NCI-H460 (cell line): Measurements from ENCODE around the gene ZMIZ1. TPM values are rescaled to one million over a fixed set of nuclear protein-coding genes. Genes with fewer than 3 reads are reported as not detected.

ENCODE experiments used
- DNase-seq: peaks from one replicate; pipeline ENCODE4 v3.0.0-alpha.2; 2016; ENCODE audit warnings: low read depth; ENCODE audit errors: extremely low read depth
- total RNA-seq: library from RNA; depleted of rRNA; stranded (reverse); fragments of >200 nt; shearing (Covaris generic); gene quantifications from 2 replicates; pipeline ENCODE4 v1.2.3, GENCODE V29; 2014

Gene ZMIZ1
- total RNA-seq, 1 experiment from 2014 or later: 33.8 TPM

- DNase-seq: no peak
These were observed 46.5 kb downstream of the ZMIZ1 start for GRCh38 chr10:79115302-79115701.

GRCh38 chr10:79116368-79116767 lies 47.6 kb downstream of the ZMIZ1 start:
- no peak for DNase-seq

DNA sequence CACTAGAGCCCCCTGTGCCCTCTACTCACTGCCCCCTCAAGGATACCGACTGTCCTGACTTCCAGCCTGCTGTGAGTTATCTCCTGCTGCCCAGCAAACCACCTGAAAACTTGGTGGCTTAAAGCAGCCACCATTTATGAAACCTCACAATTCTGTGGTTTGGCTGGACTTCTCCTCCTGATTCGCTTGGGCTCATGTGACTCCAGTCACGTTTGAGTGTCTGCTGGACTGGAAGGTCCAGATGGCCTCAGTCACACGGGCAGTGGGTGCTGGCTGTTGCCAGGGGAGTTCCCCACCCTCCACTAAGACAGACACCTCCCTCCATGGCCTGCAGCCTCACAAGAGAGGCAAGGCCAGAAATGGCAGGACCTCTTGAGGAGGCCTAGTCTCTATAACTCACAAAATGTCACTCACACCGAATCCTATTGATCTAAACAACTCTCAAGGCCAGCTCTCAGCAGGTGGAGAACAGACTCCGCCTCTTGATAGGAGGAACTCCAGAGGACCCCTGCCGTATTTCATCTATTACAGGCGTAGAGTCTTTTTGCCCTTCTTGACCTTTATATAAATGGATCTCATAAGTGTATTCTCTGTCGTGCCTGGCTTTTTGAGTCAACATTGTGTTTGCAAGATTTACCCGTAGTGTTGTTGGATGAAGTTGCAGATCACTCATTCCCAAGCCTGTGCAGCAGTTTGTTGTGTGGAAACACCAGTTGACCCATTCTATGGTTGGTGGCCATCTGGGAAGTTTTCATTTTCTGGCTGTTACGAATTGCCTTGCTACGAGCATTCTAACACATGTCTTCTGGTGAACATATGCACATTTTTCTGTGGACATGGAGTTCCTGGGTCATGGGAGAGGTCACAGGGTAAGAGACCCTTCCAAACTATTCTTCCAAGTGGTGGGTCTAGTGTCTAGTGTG lies 48.3 kb downstream of the ZMIZ1 start:
- no peak for DNase-seq

- DNase-seq: no peak
These were observed 49.8 kb downstream of the ZMIZ1 start for GRCh38 chr10:79118286-79119202.

GRCh38 chr10:79119306-79119705 lies 50.5 kb downstream of the ZMIZ1 start:
- no peak for DNase-seq

DNA sequence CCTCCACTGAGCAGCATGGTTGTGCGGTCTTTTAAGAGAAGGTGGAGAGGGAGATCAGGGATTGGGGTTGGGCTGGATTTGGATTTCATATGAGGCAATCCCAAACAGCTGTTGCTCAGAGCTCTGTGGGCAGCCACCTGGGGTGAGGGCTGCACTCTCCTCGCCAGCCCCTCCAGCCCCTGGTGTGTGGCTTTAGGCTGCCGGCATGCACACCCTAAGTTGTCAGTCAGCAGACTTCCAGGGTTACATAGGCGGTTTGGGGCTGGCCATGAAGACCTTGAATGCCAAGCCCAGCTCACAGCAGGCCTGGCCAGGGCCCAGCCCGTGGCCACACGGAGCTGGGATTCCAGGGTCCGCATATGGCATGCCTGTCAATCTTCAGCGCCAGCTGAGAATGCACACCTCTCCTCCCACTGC lies 54.8 kb downstream of the ZMIZ1 start:
- DNase-seq: no peak

- DNase-seq: no peak
These were observed 55.3 kb downstream of the ZMIZ1 start for GRCh38 chr10:79124066-79124465.

DNA sequence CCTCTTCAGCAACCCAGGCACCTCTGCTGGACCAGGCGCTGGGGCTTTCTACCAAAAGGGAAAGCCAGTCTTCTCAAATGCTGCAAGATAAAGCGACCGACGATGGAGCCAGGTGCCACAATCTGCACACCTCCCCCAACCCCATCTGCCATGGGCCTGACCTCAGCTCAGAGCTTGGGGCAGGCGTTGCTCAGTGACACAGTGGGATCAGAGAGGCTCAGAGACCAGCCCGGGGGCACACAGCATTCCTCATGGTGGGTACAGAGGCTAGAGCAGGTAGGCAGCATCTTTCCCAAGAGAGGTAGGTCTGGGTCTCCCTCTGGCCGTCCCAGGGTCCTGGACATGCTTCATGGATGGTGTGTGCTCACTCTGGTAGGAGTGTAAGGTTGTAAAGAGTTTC lies 56.3 kb downstream of the ZMIZ1 start:
- no peak for DNase-seq

DNA sequence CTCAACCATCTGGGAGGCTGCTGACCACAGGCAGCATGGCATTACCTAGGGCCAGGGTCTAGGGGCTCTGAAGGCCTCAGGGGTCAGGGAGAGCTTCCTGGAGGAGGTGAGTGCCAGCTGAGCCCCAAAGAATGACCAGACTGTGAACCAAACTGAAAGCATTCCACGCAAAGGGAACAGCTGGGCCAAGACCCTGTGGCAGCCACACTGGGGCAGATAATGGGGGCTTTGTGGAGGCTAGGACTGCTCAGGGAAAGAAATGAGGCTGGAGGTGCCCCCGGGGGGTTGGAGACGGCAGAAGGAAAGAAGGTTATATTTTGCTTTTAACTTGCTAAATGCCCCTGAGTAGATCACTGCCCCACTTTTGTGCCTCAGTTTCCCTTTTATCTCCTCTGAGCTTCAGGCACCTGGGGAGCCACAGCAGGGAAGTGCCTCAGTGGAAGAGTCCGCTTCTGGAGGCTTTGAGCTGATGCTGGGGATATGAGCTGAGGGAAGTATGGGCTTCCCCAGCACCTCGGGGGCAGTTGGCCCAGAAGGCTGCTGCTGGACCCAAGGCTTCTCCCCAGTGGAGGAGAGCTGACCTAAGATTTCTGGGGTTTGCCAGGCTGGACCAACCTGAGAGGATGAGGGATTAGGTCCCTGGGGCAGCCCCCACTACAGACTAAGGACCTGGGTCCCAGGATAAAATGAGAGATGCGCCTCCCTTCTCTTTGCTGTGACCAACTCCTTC lies 57.8 kb downstream of the ZMIZ1 start:
- DNase-seq: no peak

GRCh38 chr10:79127151-79127961 lies 58.6 kb downstream of the ZMIZ1 start:
- peak; percentile 26 for DNase-seq

GRCh38 chr10:79128241-79128922 lies 59.6 kb downstream of the ZMIZ1 start:
- no peak for DNase-seq

DNA sequence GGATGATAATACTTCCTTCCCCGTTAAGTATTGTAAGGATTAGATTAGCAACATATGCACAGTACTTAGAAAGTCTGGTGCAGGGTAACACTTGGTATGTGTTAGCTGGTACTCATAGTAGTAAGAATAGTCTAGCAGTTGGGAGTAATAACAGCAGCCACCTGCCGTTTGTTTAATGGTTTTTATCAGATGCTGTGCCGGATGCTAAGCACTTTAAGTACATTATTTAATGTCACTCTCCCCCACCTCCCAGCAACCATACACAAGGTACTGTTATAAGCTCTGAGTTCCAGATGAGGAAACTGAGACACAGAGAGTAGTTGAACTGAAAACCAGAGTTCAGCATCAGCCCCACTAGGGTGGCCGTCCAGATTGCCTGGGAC lies 60.1 kb downstream of the ZMIZ1 start:
- DNase-seq: no peak

DNA sequence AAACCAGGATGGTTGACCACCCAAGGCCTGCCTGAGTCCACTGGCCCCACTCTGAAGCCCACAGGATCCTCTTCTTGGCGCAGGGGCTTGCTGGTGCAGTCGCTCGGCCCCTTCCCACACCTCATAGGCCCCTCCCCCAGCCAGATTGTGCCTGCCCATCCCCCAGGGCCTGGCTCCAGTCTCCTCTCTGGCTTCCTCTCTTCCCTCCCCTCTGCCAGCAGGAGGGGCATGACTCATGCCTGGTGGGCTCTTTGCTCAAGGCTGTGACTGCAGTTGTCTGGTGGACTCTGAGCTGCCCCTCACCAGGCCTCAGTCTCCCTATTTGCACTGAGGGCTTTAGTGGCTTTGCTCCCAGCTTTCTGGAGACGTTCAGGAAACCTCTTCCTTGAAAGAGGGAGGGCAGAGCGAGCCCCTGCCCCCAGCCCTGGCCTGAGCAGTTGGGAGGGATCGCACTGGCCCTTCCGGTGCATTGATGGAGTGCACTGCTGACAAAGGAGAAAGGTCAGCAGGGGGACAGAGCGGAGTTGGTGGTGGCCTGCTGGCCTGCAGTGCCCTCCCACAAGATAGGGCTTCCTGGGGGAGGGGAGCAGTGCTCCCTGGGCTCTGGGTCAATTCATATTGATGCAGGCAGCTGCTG lies 60.7 kb downstream of the ZMIZ1 start:
- no peak for DNase-seq

DNA sequence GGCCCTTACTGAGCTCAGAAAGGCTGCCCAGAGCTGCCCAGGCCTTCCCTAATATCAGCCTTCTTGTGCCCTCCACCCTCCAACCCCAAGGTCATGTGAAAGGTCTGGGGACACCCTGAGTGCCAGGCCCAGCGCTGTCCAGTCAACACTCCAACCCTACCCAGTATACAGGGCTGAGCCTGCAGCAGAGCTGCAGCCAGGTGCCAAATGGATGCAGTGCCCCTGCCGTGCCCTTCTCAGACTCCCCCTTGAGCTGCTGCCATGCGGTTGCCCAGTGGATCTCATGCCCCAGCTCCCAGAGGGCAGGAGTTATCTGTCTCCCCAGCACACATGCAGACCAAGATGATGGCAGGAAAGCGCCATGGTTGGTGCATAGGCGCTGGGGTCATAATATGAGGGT lies 61.5 kb downstream of the ZMIZ1 start:
- DNase-seq: no peak

DNA sequence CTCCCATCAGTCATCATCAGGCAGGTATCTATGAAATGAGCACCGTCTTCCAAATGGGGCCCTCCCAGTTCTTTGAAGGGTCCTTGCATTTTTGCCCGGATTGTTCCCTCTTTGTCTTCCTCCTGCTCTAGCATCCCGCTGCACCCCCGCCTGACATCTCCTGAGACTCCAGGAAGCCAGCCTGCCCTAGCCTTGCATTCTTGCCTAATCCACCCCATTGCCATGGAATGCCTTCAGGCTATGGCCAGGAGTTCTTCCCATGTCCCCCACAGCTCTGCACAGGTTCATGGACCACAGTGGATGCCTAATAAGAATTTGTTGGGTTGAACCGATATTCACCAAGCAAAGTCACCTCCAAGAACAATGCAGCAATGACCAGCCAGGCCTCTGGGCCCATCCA lies 62.1 kb downstream of the ZMIZ1 start:
- DNase-seq: no peak

DNA sequence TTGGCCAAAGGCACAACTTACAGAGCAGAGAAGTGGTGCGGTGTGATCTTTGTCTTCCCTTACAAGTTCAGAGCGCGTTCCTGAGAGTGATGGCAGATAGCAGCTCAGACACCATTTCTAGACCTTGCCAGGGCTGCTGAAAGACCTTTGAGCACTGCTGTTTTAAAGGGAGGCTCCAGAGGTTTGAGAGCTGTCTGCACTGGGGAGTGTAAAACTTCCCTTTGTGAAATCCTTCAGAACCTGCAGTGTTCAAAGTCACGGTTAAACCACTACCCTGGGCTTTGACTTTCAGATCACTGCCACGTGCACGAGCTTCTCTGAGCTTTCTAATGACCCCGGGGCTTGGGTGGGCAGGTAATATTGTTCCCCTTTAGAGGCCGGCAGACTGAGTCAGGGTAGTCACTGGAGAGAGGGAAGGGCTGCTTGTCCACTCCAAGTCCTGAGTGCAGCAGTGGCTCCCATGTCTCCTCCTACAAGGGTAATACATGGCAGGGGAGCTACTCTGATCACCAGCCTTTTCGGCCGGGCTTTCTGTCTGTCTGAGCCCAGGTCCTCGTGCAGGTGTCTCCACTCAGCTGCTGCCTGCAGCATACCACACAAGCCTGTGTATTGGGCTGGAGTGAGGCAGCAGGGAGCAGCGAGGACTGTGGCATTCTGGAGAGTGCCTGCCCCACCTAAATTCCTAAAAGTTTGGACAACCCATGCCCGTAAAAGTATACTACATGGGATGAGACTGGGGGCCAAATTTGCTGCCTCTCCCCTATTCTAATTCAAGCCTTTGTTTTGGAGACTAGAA lies 63.3 kb downstream of the ZMIZ1 start:
- DNase-seq: no peak

GRCh38 chr10:79132681-79133381 lies 64.1 kb downstream of the ZMIZ1 start:
- no peak for DNase-seq

DNA sequence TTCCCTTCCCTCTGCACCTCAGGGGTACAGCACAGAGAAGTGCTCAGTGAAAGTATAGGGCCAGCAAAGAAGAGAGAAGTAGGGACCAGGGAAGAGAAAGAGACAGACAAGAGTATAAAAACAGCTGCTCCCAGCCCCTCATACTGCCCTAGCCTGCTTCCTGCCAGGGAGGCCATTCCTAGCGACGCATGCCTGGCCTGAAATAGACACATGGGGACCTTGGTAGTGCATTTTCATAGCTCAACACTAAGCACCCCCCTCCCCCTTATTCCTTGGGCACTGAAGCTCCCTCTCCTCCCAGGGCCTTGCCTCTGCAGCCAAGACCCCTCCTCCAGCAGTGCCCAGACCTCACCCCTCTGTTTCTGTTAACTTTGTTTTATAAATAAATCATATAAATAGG lies 64.7 kb downstream of the ZMIZ1 start:
- DNase-seq: no peak
